ENCODE results near the gene LYPD6.

Gene LYPD6

GRCh38 chr2:149470046-149470445 is 139.7 kb downstream of the LYPD6 start:
- CTCF ChIA-PET, result no interaction called here
- H3K27ac ChIP-seq (ENCODE audit: extremely low read depth, low read depth, low read length), result no peak overlapping the region
- no peak for TF ChIP-seq ZNF16 (tag by site-specific recombination; IDR thresholded peaks at IDR 0.05; ENCODE audit: low read depth)
- no peak for TF ChIP-seq GLI4 (tag by site-specific recombination; IDR thresholded peaks at IDR 0.05)
- TF ChIP-seq ZNF626 (tag by site-specific recombination; IDR thresholded peaks at IDR 0.05), result no peak
- no peak for TF ChIP-seq ZBTB49 (tag by site-specific recombination; IDR thresholded peaks at IDR 0.05; ENCODE audit: low read depth)
- TF ChIP-seq ZNF362 (tag by site-specific recombination; IDR thresholded peaks at IDR 0.05), result no peak
- TF ChIP-seq ZNF555 (tag by site-specific recombination; conservative IDR thresholded peaks at IDR 0.05), result no peak
- no peak for TF ChIP-seq ZNF677 (tag by site-specific recombination; IDR thresholded peaks at IDR 0.05)
- no peak for TF ChIP-seq ZNF664 (tag by site-specific recombination; IDR thresholded peaks at IDR 0.05)
- no peak for TF ChIP-seq ZNF704 (tag by site-specific recombination; IDR thresholded peaks at IDR 0.05)
- no peak for TF ChIP-seq ZNF777 (tag by site-specific recombination; IDR thresholded peaks at IDR 0.05; ENCODE audit: borderline replicate concordance)
- TF ChIP-seq ZNF549 (tag by site-specific recombination; IDR thresholded peaks at IDR 0.05), result no peak
- H3K4me1 ChIP-seq (ENCODE audit: control insufficient read depth, insufficient read depth, low read length), result peaks cover 14% of the 10 kb centered on the region
- no peaks in the 10 kb centered on the region for H3K36me3 ChIP-seq (ENCODE audit: control insufficient read depth in 2 of 2, insufficient read depth in 1 of 2, low read length in 2 of 2)
- POLR2A ChIA-PET, result no interaction called here
- H3K9me3 ChIP-seq (ENCODE audit: control insufficient read depth, insufficient read depth, low read depth, low read length), result no peaks in the 10 kb centered on the region
- H3K4me3 ChIP-seq (ENCODE audit: low read depth, low read length), result no peak overlapping the region

GRCh38 chr2:149472413-149472812 is 142.0 kb downstream of the LYPD6 start:
- H3K4me1 ChIP-seq (ENCODE audit: control insufficient read depth, insufficient read depth, low read length), result no peaks in the 10 kb centered on the region
- H3K4me3 ChIP-seq (ENCODE audit: low read depth, low read length), result no peak overlapping the region
- H3K9me3 ChIP-seq (ENCODE audit: control insufficient read depth, insufficient read depth, low read depth, low read length), result no peaks in the 10 kb centered on the region
- H3K27ac ChIP-seq (ENCODE audit: extremely low read depth, low read depth, low read length), result no peak overlapping the region
- ChIA-PET POLR2A (no interaction called here), CTCF (no interaction called here)
- TF ChIP-seq HOXA7 (CRISPR knock-in tag; IDR thresholded peaks at IDR 0.05; ENCODE audit: borderline replicate concordance) (no peak), ZNF335 (tag by site-specific recombination; conservative IDR thresholded peaks at IDR 0.05) (no peak), ZNF394 (tag by site-specific recombination; IDR thresholded peaks at IDR 0.05; ENCODE audit: borderline replicate concordance) (no peak), ZNF792 (tag by site-specific recombination; IDR thresholded peaks at IDR 0.05) (no peak), HIC1 (tag by site-specific recombination; IDR thresholded peaks at IDR 0.05) (no peak), PRDM1 (tag by site-specific recombination; IDR thresholded peaks at IDR 0.05) (no peak), ZNF138 (tag by site-specific recombination; IDR thresholded peaks at IDR 0.05; ENCODE audit: borderline replicate concordance) (no peak), ZNF174 (tag by site-specific recombination; IDR thresholded peaks at IDR 0.05) (no peak), ZNF76 (tag by site-specific recombination; IDR thresholded peaks at IDR 0.05; ENCODE audit: borderline replicate concordance, low read depth) (no peak), ZNF324 (tag by site-specific recombination; IDR thresholded peaks at IDR 0.05) (no peak), HOXC10 (CRISPR knock-in tag; IDR thresholded peaks at IDR 0.05) (no peak), ZNF830 (tag by site-specific recombination; IDR thresholded peaks at IDR 0.05; ENCODE audit: low read depth) (no peak), PBX3 (CRISPR knock-in tag; IDR thresholded peaks at IDR 0.05) (no peak), KLF7 (tag by site-specific recombination; IDR thresholded peaks at IDR 0.05; ENCODE audit: borderline replicate concordance) (no peak), FEZF1 (tag by site-specific recombination; IDR thresholded peaks at IDR 0.05) (no peak)
- no peaks in the 10 kb centered on the region for H3K36me3 ChIP-seq (ENCODE audit: control insufficient read depth in 2 of 2, insufficient read depth in 1 of 2, low read length in 2 of 2)
